HepG2 (cell line): Measurements from ENCODE around the gene ABCC3. TPM values are rescaled to one million over a fixed set of nuclear protein-coding genes. Genes with fewer than 3 reads are reported as not detected.
A peak's percentile ranks its signal among the peaks of the same experiment; 100 is the strongest.

ENCODE experiments used
- DMAP1 ChIP-seq: IDR thresholded peaks from 2 replicates; pipeline ENCODE4 v1.6.1; 2016
- ELF3 ChIP-seq: IDR thresholded peaks from 2 replicates; pipeline ENCODE4 v1.6.1; 2016; ENCODE audit warnings: missing genetic modification reagents, missing compliant biosample characterization
- ERF ChIP-seq: IDR thresholded peaks from 2 replicates; pipeline ENCODE4 v1.6.1; 2018; ENCODE audit warnings: missing biosample characterization, missing genetic modification reagents
- HOXA9 ChIP-seq: sonication (generic); formaldehyde crosslinking; IDR thresholded peaks from 2 replicates; pipeline ENCODE4 v1.8.1; 2022; ENCODE audit warnings: missing genetic modification reagents, mild to moderate bottlenecking, moderate library complexity, borderline replicate concordance
- KDM2A ChIP-seq: sonication (generic); formaldehyde crosslinking; IDR thresholded peaks from 2 replicates; pipeline ENCODE4 v1.4.0; 2020; ENCODE audit warnings: low read depth, missing genetic modification reagents, borderline replicate concordance
- NRL ChIP-seq: sonication (generic); formaldehyde crosslinking; IDR thresholded peaks from 2 replicates; pipeline ENCODE4 v1.5.0; 2020; ENCODE audit warnings: missing genetic modification reagents, mild to moderate bottlenecking, moderate library complexity, borderline replicate concordance
- RFX3 ChIP-seq: IDR thresholded peaks from 2 replicates; pipeline ENCODE4 v1.6.1; 2016; ENCODE audit warnings: missing biosample characterization, missing genetic modification reagents
- SOX5 ChIP-seq: IDR thresholded peaks from 2 replicates; pipeline ENCODE4 v1.6.1; 2016; ENCODE audit warnings: borderline replicate concordance
- YEATS2 ChIP-seq: sonication (generic); formaldehyde crosslinking; IDR thresholded peaks from 2 replicates; pipeline ENCODE4 v1.4.0; 2020; ENCODE audit warnings: missing genetic modification reagents, borderline replicate concordance
- ZC3H13 ChIP-seq: sonication (generic); formaldehyde crosslinking; IDR thresholded peaks from 2 replicates; pipeline ENCODE4 v1.8.1; 2023; ENCODE audit warnings: mild to moderate bottlenecking, missing genetic modification reagents, moderate library complexity
- ZNF30 ChIP-seq: sonication (generic); formaldehyde crosslinking; IDR thresholded peaks from 2 replicates; pipeline ENCODE4 v1.5.0; 2020; ENCODE audit warnings: mild to moderate bottlenecking, missing genetic modification reagents
- ZNF501 ChIP-seq: sonication (generic); formaldehyde crosslinking; IDR thresholded peaks from 2 replicates; pipeline ENCODE4 v1.5.1; 2020; ENCODE audit warnings: mild to moderate bottlenecking, moderate library complexity, missing genetic modification reagents
- ZNF577 ChIP-seq: sonication (generic); formaldehyde crosslinking; IDR thresholded peaks from 2 replicates; pipeline ENCODE4 v1.4.0; 2020; ENCODE audit warnings: mild to moderate bottlenecking, low read depth, missing genetic modification reagents, borderline replicate concordance
- ZNF816 ChIP-seq: sonication (generic); formaldehyde crosslinking; IDR thresholded peaks from 2 replicates; pipeline ENCODE4 v1.8.0; 2022; ENCODE audit warnings: missing genetic modification reagents, mild to moderate bottlenecking, borderline replicate concordance
- polyA plus RNA-seq, 8 experiments: library from polyadenylated mRNA; depleted of rRNA in 3 of 8; stranded (reverse) in 7 of 8; unstranded in 1 of 8; fragments of >200 nt; fragmentation: Illumina TruSeq in 4 of 8; extraction: Trizol in 4 of 8; gene quantifications; 2 replicates each; pipeline versions ENCODE4 v1.2.1 to v1.2.3, GENCODE V29; 2011 to 2016; ENCODE audit warnings: low read depth in 4 of 8, missing spikeins in 1 of 8, mixed read lengths in 1 of 8; ENCODE audit not compliant: insufficient read depth in 1 of 8
- total RNA-seq, 5 experiments: library from RNA; depleted of rRNA; stranded (reverse); fragments of >200 nt; fragmentation: Illumina TruSeq; extraction: Trizol; gene quantifications; 2 replicates each; pipeline ENCODE4 v1.2.3, GENCODE V29; 2016; ENCODE audit warnings: low read depth in 1 of 5
- TF ChIP-seq, protein P1 (sequence below): sonication (generic); formaldehyde crosslinking; IDR thresholded peaks from 2 replicates; pipeline ENCODE4 v1.5.0; 2020; ENCODE audit warnings: mild to moderate bottlenecking, missing genetic modification reagents, borderline replicate concordance
- TF ChIP-seq, protein P2 (sequence below), 2 experiments: sonication (generic) in 1 of 2; formaldehyde crosslinking in 1 of 2; IDR thresholded peaks; 2 replicates each; pipeline versions ENCODE4 v1.4.0 to v1.6.1; 2016 to 2020; ENCODE audit warnings: borderline replicate concordance in 1 of 2, low read depth in 1 of 2, mild to moderate bottlenecking in 1 of 2, missing genetic modification reagents in 1 of 2

ABCC3 gene
- total and polyA plus RNA-seq, 2 of the 13 experiments (the other 11 are each of a cell fraction or from before 2014, with no cell fraction given), result 25.2 to 50.7 TPM

DNA sequence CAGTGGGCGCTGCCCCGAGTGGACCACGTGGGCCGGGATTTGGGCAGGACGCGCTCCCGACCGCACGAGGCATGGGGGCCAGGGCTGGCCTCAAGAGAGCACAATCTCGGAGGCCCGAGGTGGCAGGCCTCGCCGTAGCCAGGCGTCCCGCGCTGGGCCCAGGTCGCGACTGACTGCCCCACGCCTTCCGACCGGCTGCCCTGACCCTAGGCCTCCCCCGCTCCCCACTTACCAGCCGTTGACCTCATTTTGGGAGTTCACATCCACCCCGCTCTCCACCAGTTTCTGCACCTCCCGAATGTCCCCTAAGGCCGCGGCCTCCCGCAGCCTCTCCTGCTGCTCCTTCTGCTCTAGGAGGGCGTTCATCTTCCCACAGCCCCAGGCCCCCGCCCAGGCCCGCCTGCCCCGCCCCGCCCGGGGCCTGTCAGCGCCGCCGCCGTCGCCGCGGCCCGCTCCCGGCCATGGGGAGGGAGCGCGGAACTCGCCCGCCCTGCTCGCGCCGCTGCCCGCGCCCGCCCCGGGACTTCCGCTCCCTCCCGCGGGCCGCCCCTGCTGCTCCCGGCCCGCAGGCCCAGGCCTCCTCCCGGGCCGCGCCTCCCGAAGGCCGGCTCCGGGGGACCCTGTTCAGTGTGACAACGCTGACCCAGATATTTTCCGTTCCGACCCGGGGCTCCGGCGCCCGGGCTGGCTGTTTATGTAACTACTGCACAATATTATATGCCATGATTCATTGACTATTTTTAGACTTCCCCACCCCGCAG, 72.8 kb downstream of the ABCC3 start, which contains the start of gene ANKRD40 (continued):
- TF ChIP-seq ZNF30 (CRISPR knock-in tag) (no peak), ZNF501 (CRISPR knock-in tag) (0 out of 2 replicates have a peak, but pooled peaks have one; percentile 28), ERF (CRISPR knock-in tag) (peak; percentile 89), RFX3 (no peak), DMAP1 (CRISPR knock-in tag) (peak; percentile 76), NRL (CRISPR knock-in tag) (peak; percentile 95), HOXA9 (CRISPR knock-in tag) (no peak; the same call in 1 of the 2 replicates), KDM2A (peak; percentile 99), ZC3H13 (CRISPR knock-in tag) (no peak), ZNF816 (CRISPR knock-in tag) (no peak; the same call in 1 of the 2 replicates), ZNF577 (CRISPR knock-in tag) (0 out of 2 replicates have a peak, but pooled peaks have one; percentile 53), SOX5 (CRISPR knock-in tag) (peak; percentile 65; the same call in 1 of the 2 replicates), ELF3 (CRISPR knock-in tag) (peak; percentile 78), YEATS2 (peak; percentile 80)
- TF ChIP-seq, protein P1, sequence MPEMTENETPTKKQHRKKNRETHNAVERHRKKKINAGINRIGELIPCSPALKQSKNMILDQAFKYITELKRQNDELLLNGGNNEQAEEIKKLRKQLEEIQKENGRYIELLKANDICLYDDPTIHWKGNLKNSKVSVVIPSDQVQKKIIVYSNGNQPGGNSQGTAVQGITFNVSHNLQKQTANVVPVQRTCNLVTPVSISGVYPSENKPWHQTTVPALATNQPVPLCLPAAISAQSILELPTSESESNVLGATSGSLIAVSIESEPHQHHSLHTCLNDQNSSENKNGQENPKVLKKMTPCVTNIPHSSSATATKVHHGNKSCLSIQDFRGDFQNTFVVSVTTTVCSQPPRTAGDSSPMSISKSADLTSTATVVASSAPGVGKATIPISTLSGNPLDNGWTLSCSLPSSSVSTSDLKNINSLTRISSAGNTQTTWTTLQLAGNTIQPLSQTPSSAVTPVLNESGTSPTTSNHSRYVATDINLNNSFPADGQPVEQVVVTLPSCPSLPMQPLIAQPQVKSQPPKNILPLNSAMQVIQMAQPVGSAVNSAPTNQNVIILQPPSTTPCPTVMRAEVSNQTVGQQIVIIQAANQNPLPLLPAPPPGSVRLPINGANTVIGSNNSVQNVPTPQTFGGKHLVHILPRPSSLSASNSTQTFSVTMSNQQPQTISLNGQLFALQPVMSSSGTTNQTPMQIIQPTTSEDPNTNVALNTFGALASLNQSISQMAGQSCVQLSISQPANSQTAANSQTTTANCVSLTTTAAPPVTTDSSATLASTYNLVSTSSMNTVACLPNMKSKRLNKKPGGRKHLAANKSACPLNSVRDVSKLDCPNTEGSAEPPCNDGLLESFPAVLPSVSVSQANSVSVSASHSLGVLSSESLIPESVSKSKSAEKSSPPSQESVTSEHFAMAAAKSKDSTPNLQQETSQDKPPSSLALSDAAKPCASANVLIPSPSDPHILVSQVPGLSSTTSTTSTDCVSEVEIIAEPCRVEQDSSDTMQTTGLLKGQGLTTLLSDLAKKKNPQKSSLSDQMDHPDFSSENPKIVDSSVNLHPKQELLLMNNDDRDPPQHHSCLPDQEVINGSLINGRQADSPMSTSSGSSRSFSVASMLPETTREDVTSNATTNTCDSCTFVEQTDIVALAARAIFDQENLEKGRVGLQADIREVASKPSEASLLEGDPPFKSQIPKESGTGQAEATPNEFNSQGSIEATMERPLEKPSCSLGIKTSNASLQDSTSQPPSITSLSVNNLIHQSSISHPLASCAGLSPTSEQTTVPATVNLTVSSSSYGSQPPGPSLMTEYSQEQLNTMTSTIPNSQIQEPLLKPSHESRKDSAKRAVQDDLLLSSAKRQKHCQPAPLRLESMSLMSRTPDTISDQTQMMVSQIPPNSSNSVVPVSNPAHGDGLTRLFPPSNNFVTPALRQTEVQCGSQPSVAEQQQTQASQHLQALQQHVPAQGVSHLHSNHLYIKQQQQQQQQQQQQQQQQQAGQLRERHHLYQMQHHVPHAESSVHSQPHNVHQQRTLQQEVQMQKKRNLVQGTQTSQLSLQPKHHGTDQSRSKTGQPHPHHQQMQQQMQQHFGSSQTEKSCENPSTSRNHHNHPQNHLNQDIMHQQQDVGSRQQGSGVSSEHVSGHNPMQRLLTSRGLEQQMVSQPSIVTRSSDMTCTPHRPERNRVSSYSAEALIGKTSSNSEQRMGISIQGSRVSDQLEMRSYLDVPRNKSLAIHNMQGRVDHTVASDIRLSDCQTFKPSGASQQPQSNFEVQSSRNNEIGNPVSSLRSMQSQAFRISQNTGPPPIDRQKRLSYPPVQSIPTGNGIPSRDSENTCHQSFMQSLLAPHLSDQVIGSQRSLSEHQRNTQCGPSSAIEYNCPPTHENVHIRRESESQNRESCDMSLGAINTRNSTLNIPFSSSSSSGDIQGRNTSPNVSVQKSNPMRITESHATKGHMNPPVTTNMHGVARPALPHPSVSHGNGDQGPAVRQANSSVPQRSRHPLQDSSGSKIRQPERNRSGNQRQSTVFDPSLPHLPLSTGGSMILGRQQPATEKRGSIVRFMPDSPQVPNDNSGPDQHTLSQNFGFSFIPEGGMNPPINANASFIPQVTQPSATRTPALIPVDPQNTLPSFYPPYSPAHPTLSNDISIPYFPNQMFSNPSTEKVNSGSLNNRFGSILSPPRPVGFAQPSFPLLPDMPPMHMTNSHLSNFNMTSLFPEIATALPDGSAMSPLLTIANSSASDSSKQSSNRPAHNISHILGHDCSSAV (CRISPR knock-in tag), result 0 out of 2 replicates have a peak, but pooled peaks have one; percentile 20
- TF ChIP-seq, protein P2, sequence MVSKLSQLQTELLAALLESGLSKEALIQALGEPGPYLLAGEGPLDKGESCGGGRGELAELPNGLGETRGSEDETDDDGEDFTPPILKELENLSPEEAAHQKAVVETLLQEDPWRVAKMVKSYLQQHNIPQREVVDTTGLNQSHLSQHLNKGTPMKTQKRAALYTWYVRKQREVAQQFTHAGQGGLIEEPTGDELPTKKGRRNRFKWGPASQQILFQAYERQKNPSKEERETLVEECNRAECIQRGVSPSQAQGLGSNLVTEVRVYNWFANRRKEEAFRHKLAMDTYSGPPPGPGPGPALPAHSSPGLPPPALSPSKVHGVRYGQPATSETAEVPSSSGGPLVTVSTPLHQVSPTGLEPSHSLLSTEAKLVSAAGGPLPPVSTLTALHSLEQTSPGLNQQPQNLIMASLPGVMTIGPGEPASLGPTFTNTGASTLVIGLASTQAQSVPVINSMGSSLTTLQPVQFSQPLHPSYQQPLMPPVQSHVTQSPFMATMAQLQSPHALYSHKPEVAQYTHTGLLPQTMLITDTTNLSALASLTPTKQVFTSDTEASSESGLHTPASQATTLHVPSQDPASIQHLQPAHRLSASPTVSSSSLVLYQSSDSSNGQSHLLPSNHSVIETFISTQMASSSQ (IDR thresholded peaks at IDR 0.05; ENCODE audit: low read depth), result 0 out of 2 replicates have a peak, but pooled peaks have one; percentile 17
- TF ChIP-seq, protein P2 (CRISPR knock-in tag; IDR thresholded peaks at IDR 0.05; ENCODE audit: borderline replicate concordance), result peak; percentile 61; the same call in 1 of the 2 replicates
